HCT116 (cell line): Measurements from ENCODE around the gene GNG2. TPM values are rescaled to one million over a fixed set of nuclear protein-coding genes. Genes with fewer than 3 reads are reported as not detected.

Experiments
- ATAC-seq: fragments of 200-7000 bp; cut with Tn5 transposase; 2 replicates; pipeline ENCODE4 v1.9.1; 2020; ENCODE audit warnings: mild to moderate bottlenecking, moderate library complexity
- BruUV-seq: library from RNA; stranded (reverse); fragments of 400-500 nt; replicated peaks from 2 replicates; lab custom pipeline; 2021; lab: Mats Ljungman, UMichigan
- CTCF ChIA-PET: fragments of 300-600 bp; sonication (Branson Sonifier 250); formaldehyde crosslinking; loops from one replicate; lab custom pipeline; 2021; ENCODE audit warnings: antibody characterized with exemption; lab: Charles Lee
- POLR2A ChIA-PET: fragments of 300-600, 350-600 bp; sonication (Branson Sonifier 250); formaldehyde crosslinking; loops from one replicate; lab custom pipeline; 2021; ENCODE audit warnings: antibody characterized with exemption; lab: Charles Lee
- RAD21 ChIA-PET, 2 experiments: fragments of 300-600 bp; sonication (Branson Sonifier 250); formaldehyde crosslinking; loops; one replicate each; lab custom pipeline; 2023; ENCODE audit warnings: low total read pairs in 2 of 2; ENCODE audit not compliant: uncharacterized antibody in 2 of 2, unreplicated experiment in 2 of 2, low non-redundant PET in 1 of 2; lab: Charles Lee
- DNase-seq: peaks from one replicate; pipeline ENCODE4 v3.0.0-alpha.2; 2010; ENCODE audit warnings: low read depth, low spot score
- H2AFZ ChIP-seq: fragments of 200-600 bp; shearing (Covaris generic), sonication (generic); 2 replicates; pipeline ENCODE4 v1.6.1; 2017; ENCODE audit warnings: low read depth, mixed run types, mixed read lengths, antibody characterized with exemption, low read length; ENCODE audit not compliant: poor library complexity, severe bottlenecking
- H3K27ac ChIP-seq: 2 replicates; pipeline ENCODE4 v1.5.1; 2012; ENCODE audit warnings: low read depth, low read length
- H3K27me3 ChIP-seq: fragments of 200-600 bp; sonication (generic); 2 replicates; pipeline ENCODE4 v1.6.1; 2016; ENCODE audit warnings: mixed run types, low read length, mixed read lengths; ENCODE audit not compliant: insufficient read depth
- H3K36me3 ChIP-seq, 2 experiments: fragments of 200-500 bp in 1 of 2; fragments of 200-600 bp in 1 of 2; sonication (Bioruptor generic) in 1 of 2; sonication (generic) in 1 of 2; 2 replicates each; pipeline versions ENCODE4 v1.5.1 to v1.6.1; 2014 to 2016; ENCODE audit warnings: low read length in 2 of 2, inconsistent platforms in 1 of 2, mixed read lengths in 1 of 2, mixed run types in 1 of 2; ENCODE audit not compliant: insufficient read depth in 2 of 2, control insufficient read depth in 1 of 2
- H3K4me1 ChIP-seq, 2 experiments: fragments of 200-600 bp in 1 of 2; sonication (generic) in 1 of 2; 2 replicates each; pipeline versions ENCODE4 v1.5.1 to v1.6.1; 2012 to 2017; ENCODE audit warnings: low read length in 2 of 2, inconsistent platforms in 1 of 2, mild to moderate bottlenecking in 1 of 2, mixed read lengths in 1 of 2, mixed run types in 1 of 2, moderate library complexity in 1 of 2; ENCODE audit not compliant: insufficient read depth in 2 of 2, control insufficient read depth in 1 of 2
- H3K4me2 ChIP-seq: fragments of 200-600 bp; sonication (generic); 2 replicates; pipeline ENCODE4 v1.6.1; 2017; ENCODE audit warnings: mixed run types, low read length, mixed read lengths
- H3K4me3 ChIP-seq, 2 experiments: fragments of 200-600 bp in 1 of 2; sonication (generic) in 1 of 2; replicated peaks in 1 of 2; 2 replicates each; pipeline ENCODE4 v1.5.1; 2011 to 2016; ENCODE audit warnings: low read length in 2 of 2, control low read depth in 1 of 2, low read depth in 1 of 2, mild to moderate bottlenecking in 1 of 2, mixed read lengths in 1 of 2, mixed run types in 1 of 2
- H3K79me2 ChIP-seq: fragments of 200-600 bp; sonication (generic); 2 replicates; pipeline ENCODE4 v1.6.1; 2017; ENCODE audit warnings: mild to moderate bottlenecking, mixed run types, low read length, moderate library complexity, mixed read lengths; ENCODE audit not compliant: insufficient read depth
- H3K9ac ChIP-seq: fragments of 200-600 bp; sonication (generic); 2 replicates; pipeline ENCODE4 v1.6.1; 2016; ENCODE audit warnings: low read length, mixed read lengths
- H3K9me2 ChIP-seq: fragments of 200-600 bp; sonication (generic), shearing (Covaris generic); 2 replicates; pipeline ENCODE4 v1.6.1; 2017; ENCODE audit warnings: mixed run types, mild to moderate bottlenecking, moderate library complexity; ENCODE audit not compliant: insufficient read depth
- H3K9me3 ChIP-seq, 2 experiments: fragments of 200-500 bp in 1 of 2; fragments of 200-600 bp in 1 of 2; sonication (Bioruptor generic) in 1 of 2; sonication (generic) in 1 of 2; 2 replicates each; pipeline ENCODE4 v1.6.1; 2014 to 2017; ENCODE audit warnings: low read length in 2 of 2, mixed read lengths in 2 of 2, inconsistent platforms in 1 of 2, low read depth in 1 of 2, mild to moderate bottlenecking in 1 of 2, mixed run types in 1 of 2, moderate library complexity in 1 of 2; ENCODE audit not compliant: control insufficient read depth in 1 of 2, insufficient read depth in 1 of 2
- H4K20me1 ChIP-seq: fragments of 200-600 bp; sonication (generic), shearing (Covaris generic); 2 replicates; pipeline ENCODE4 v1.6.1; 2017; ENCODE audit warnings: mixed run types, mild to moderate bottlenecking, moderate library complexity; ENCODE audit not compliant: insufficient read depth
- CBX3 ChIP-seq: IDR thresholded peaks from 2 replicates; pipeline ENCODE4 v1.6.1; 2012; ENCODE audit warnings: low read depth
- CEBPB ChIP-seq: IDR thresholded peaks from 2 replicates; pipeline ENCODE4 v1.6.1; 2012; ENCODE audit warnings: low read depth
- ELF1 ChIP-seq: IDR thresholded peaks from 2 replicates; pipeline ENCODE4 v1.6.1; 2012; ENCODE audit warnings: low read depth, borderline replicate concordance
- EZH2 ChIP-seq: fragments of 200-600 bp; sonication (generic); IDR thresholded peaks from 2 replicates; pipeline ENCODE4 v1.6.1; 2017; ENCODE audit warnings: antibody characterized with exemption, mixed run types
- EZH2phosphoT487 ChIP-seq: fragments of 200-600 bp; IDR thresholded peaks from 2 replicates; pipeline ENCODE4 v1.6.1; 2018; ENCODE audit warnings: antibody characterized with exemption, borderline replicate concordance
- FOSL1 ChIP-seq: IDR thresholded peaks from 2 replicates; pipeline ENCODE4 v1.6.1; 2012; ENCODE audit warnings: low read depth
- POLR2AphosphoS5 ChIP-seq: IDR thresholded peaks from 2 replicates; pipeline ENCODE4 v1.6.1; 2011; ENCODE audit warnings: mild to moderate bottlenecking, low read depth, low read length, moderate library complexity
- SIN3A ChIP-seq: IDR thresholded peaks from 2 replicates; pipeline ENCODE4 v1.6.1; 2012; ENCODE audit warnings: low read depth
- SP1 ChIP-seq: IDR thresholded peaks from 2 replicates; pipeline ENCODE4 v1.6.1; 2012; ENCODE audit warnings: low read depth
- ZFX ChIP-seq: fragments of 450-650 bp; IDR thresholded peaks from 2 replicates; pipeline ENCODE4 v1.6.1; 2017
- intact Hi-C: fragments of 100-400 bp; cut with micrococcal nuclease; formaldehyde crosslinking; loops from 2 replicates; pipeline ENCODE4 v1.10.0; 2022
- total RNA-seq: library from RNA; stranded (reverse); gene quantifications from one replicate; pipeline ENCODE4 v1.2.1, GENCODE V29; 2021; ENCODE audit not compliant: unreplicated experiment

GNG2 gene
- total RNA-seq, 1 experiment from 2014 or later, result 0.74 TPM

- Histone ChIP-seq H3K4me1 (no peaks in the 10 kb centered on the region), H2AFZ (no peak overlapping the region), H3K4me3 (no peak overlapping the region), H3K9me3 (no peaks in the 10 kb centered on the region), H3K27ac (no peak overlapping the region), H3K79me2 (no peaks in the 10 kb centered on the region), H3K36me3 (no peaks in the 10 kb centered on the region)
- ATAC-seq, result no peak
- intact Hi-C loops, result no loop called here
- no peak for TF ChIP-seq ELF1
- TF ChIP-seq EZH2, result no peak
- no peak for TF ChIP-seq CEBPB
- TF ChIP-seq SP1, result no peak
- TF ChIP-seq, all 23 proteins: peak for 0
- Histone ChIP-seq H4K20me1 (no peaks in the 10 kb centered on the region), H3K27me3 (no peaks in the 10 kb centered on the region), H3K9me2 (no peaks in the 10 kb centered on the region), H3K9ac (no peak overlapping the region), H3K4me2 (no peak overlapping the region)
- CTCF ChIA-PET, result no interaction called here
- POLR2A ChIA-PET, result no interaction called here
- no TSS peak for BruUV-seq
- RAD21 ChIA-PET, result no interaction called here
- no peak for DNase-seq
Measured at GRCh38 chr14:51847489-51847796, 13.0 kb upstream of the GNG2 start.

DNA sequence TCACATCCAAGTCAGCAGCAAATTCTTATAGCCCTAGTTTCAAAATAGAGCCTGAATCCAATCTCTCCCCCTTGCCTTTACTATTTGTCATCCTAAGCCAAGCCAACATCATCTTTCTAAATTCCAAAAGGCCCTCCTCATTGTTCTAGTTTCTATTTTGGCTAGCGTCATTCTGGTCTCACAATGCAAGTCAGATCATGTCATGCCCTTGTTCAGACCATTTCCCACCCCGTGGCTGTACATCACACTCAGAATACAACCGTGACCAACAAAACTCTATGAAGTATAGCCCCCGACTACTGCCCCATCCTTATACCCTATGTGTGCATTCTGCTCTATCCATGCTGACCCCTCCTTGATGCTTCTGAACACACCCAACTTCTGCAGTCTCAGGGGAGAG, 12.3 kb upstream of the GNG2 start:
- Histone ChIP-seq H3K4me1 (no peaks in the 10 kb centered on the region), H3K4me2 (no peak overlapping the region), H4K20me1 (no peaks in the 10 kb centered on the region), H3K9ac (no peak overlapping the region), H3K27me3 (no peaks in the 10 kb centered on the region), H3K9me3 (no peaks in the 10 kb centered on the region), H2AFZ (no peak overlapping the region), H3K79me2 (no peaks in the 10 kb centered on the region), H3K4me3 (no peak overlapping the region), H3K36me3 (no peaks in the 10 kb centered on the region), H3K9me2 (no peaks in the 10 kb centered on the region), H3K27ac (no peak overlapping the region)
- ATAC-seq, result no peak
- CTCF ChIA-PET, result no interaction called here
- TF ChIP-seq FOSL1, result no peak
- POLR2A ChIA-PET, result no interaction called here
- DNase-seq, result no peak
- intact Hi-C loops, result no loop called here
- no TSS peak for BruUV-seq
- RAD21 ChIA-PET, result no interaction called here

GRCh38 chr14:51849097-51849496, 11.3 kb upstream of the GNG2 start:
- Histone ChIP-seq H3K4me3 (no peak overlapping the region), H3K79me2 (no peaks in the 10 kb centered on the region), H3K4me2 (no peak overlapping the region), H3K4me1 (no peaks in the 10 kb centered on the region), H4K20me1 (no peaks in the 10 kb centered on the region), H3K9me3 (no peaks in the 10 kb centered on the region), H3K27ac (no peak overlapping the region), H3K36me3 (no peaks in the 10 kb centered on the region), H2AFZ (no peak overlapping the region), H3K9ac (no peak overlapping the region), H3K27me3 (no peaks in the 10 kb centered on the region), H3K9me2 (no peaks in the 10 kb centered on the region)
- ChIA-PET POLR2A (no interaction called here), CTCF (no interaction called here), RAD21 (no interaction called here)
- intact Hi-C loops, result no loop called here
- TF ChIP-seq EZH2phosphoT487 (no peak), ZFX (no peak), ELF1 (no peak), CBX3 (no peak), EZH2 (no peak), SIN3A (no peak), POLR2AphosphoS5 (no peak)
- ATAC-seq, result no peak
- no TSS peak for BruUV-seq
- no peak for DNase-seq
